ENCODE data around the gene CHRNA1. TPM values are rescaled to one million over a fixed set of nuclear protein-coding genes. Genes with fewer than 3 reads are reported as not detected.

CHRNA1 gene
- polyA plus RNA-seq, 1 of the 3 experiments (the other 2 are of a cell fraction) = 0.02 TPM

- Histone ChIP-seq H3K27me3 (ENCODE audit: insufficient read depth) (no peaks in the 10 kb centered on the region), H3K9me3 (no peaks in the 10 kb centered on the region), H3K4me3 (ENCODE audit: low read depth in 2 of 2, low read length in 1 of 2) (no peak overlapping the region), H3K79me2 (ENCODE audit: insufficient read depth) (no peaks in the 10 kb centered on the region), H3K36me3 (replicated peaks in 1 of 2; ENCODE audit: control insufficient read depth in 1 of 2, insufficient read depth in 2 of 2, low read length in 1 of 2) (no peaks in the 10 kb centered on the region), H3K4me2 (no peak overlapping the region), H3K9ac (no peak overlapping the region), H3K27ac (ENCODE audit: low read depth in 2 of 2, low read length in 1 of 2) (peak overlapping the region in 1 of 2 experiments; percentile 75; a peak in 2 of 4 replicates), H3K9me2 (no peaks in the 10 kb centered on the region), H3K4me1 (ENCODE audit: control insufficient read depth in 1 of 2, insufficient read depth in 2 of 2, low read depth in 1 of 2, low read length in 1 of 2) (peaks cover 26 to 32% of the 10 kb centered on the region in 2 experiments), H3F3A (replicated peaks; ENCODE audit: insufficient read depth) (no peaks in the 10 kb centered on the region), H2AFZ (ENCODE audit: low read depth) (no peak overlapping the region; the same call in 1 of the 2 replicates), H4K20me1 (ENCODE audit: insufficient read depth) (no peaks in the 10 kb centered on the region)
- ChIA-PET POLR2A (interaction anchor here (1.0 kb wide), 1 partner anchor 227 kb away, joined by 4 read pairs; the partner anchor contains the start of gene CHN1), CTCF (interaction anchor here (13.9 kb wide), 1 partner anchor 211 kb away, joined by 316 read pairs; no protein-coding TSS in a partner anchor)
- no peak for DNase-seq
- TF ChIP-seq SMC3 (IDR thresholded peaks at IDR 0.05; ENCODE audit: low read depth, low read length) (no peak), POLR2AphosphoS5 (IDR thresholded peaks at IDR 0.05; ENCODE audit: low read depth, low read length) (no peak), MXI1 (IDR thresholded peaks at IDR 0.05; ENCODE audit: low read depth, low read length) (no peak), RAD21 (IDR thresholded peaks at IDR 0.05; ENCODE audit: low read length) (no peak), REST (IDR thresholded peaks at IDR 0.05; ENCODE audit: low read depth, low read length) (no peak), NFIC (IDR thresholded peaks at IDR 0.05; ENCODE audit: borderline replicate concordance) (0 out of 2 replicates have a peak, but pooled peaks have one; percentile 22), EP300 (IDR thresholded peaks at IDR 0.05; ENCODE audit: borderline replicate concordance in 1 of 2, low read depth in 1 of 2, low read length in 1 of 2) (no peak), MAX (IDR thresholded peaks at IDR 0.05; ENCODE audit: low read depth) (no peak), RFX5 (IDR thresholded peaks at IDR 0.05; ENCODE audit: low read length) (no peak), USF2 (IDR thresholded peaks at IDR 0.05; ENCODE audit: borderline replicate concordance, low read depth, low read length) (no peak), JUND (IDR thresholded peaks at IDR 0.05) (no peak), TCF12 (IDR thresholded peaks at IDR 0.05) (peak; percentile 15; the same call in 1 of the 2 replicates), USF1 (IDR thresholded peaks at IDR 0.05; ENCODE audit: borderline replicate concordance, low read depth) (no peak)
- 73% methylated on average over 11 of the region's 13 CpGs for WGBS (ENCODE audit: low lambda C conversion rate)
Observed at GRCh38 chr2:174778085-174778981, 14.1 kb upstream of the CHRNA1 start.
